ENCODE results near the gene OSBPL2.

DNA sequence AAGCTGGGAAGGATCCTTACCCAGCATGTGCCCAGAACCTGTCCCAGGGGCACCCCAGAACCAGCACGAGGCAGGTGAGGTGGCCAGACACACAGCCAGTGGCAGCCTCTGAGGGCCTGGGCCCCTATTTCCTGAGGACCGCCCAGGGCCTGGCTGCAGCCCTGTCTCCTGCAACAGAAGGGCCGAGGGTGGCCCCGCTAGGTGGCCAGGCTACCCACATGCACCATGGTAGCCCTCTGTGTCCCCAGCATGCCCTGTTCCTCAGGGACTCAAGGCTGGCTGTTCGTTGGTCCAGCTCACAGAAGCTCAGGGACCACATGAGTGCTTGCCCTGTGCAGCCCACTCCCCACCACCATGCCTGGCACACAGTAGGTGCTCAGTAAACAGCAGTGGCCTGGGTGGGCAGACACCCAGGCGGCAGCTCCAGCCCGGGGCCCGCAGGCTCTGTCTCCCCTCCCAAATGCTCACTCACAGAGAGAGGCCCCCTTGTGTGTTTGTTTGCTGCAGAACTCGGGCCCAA lies 26.5 kb upstream of the OSBPL2 start:
- TF ChIP-seq CTCF (IDR thresholded peaks at IDR 0.05), result no peak
- TF ChIP-seq EP300 (IDR thresholded peaks at IDR 0.05), result no peak
